Neuronal stem cell (in vitro differentiated cells): ENCODE results near the gene TNS3.
A peak's percentile ranks its signal among the peaks of the same experiment; 100 is the strongest.

Experiments
- DNase-seq: peaks from one replicate; pipeline ENCODE4 v3.0.0-alpha.2; 2013; ENCODE audit warnings: low spot score
- H2AFZ ChIP-seq: one replicate; pipeline ENCODE4 v1.6.1; 2013; ENCODE audit warnings: mild to moderate bottlenecking, low read length, inconsistent platforms
- H2AK5ac ChIP-seq: 2 replicates; pipeline ENCODE4 v1.6.1; 2013; ENCODE audit warnings: low read depth, mild to moderate bottlenecking, inconsistent platforms, low read length, moderate library complexity, mixed read lengths
- H2BK120ac ChIP-seq: 2 replicates; pipeline ENCODE4 v1.6.1; 2013; ENCODE audit warnings: low read depth, mild to moderate bottlenecking, inconsistent platforms, low read length, moderate library complexity, mixed read lengths
- H2BK12ac ChIP-seq: one replicate; pipeline ENCODE4 v1.6.1; 2013; ENCODE audit warnings: low read length, inconsistent platforms
- H2BK15ac ChIP-seq: 2 replicates; pipeline ENCODE4 v1.6.1; 2013; ENCODE audit warnings: mild to moderate bottlenecking, low read length, inconsistent platforms, mixed read lengths
- H2BK5ac ChIP-seq: one replicate; pipeline ENCODE4 v1.6.1; 2013; ENCODE audit warnings: inconsistent platforms, mild to moderate bottlenecking, low read length, moderate library complexity
- H3K14ac ChIP-seq: one replicate; pipeline ENCODE4 v1.6.1; 2013; ENCODE audit warnings: low read length, inconsistent platforms
- H3K18ac ChIP-seq: 2 replicates; pipeline ENCODE4 v1.6.1; 2013; ENCODE audit warnings: low read length, inconsistent platforms
- H3K23ac ChIP-seq: 2 replicates; pipeline ENCODE4 v1.6.1; 2013; ENCODE audit warnings: low read depth, mild to moderate bottlenecking, mixed read lengths, low read length, inconsistent platforms; ENCODE audit not compliant: poor library complexity
- H3K27ac ChIP-seq: replicated peaks from 3 replicates; pipeline ENCODE4 v1.5.1; 2013; ENCODE audit warnings: low read length, inconsistent platforms
- H3K27me3 ChIP-seq, 3 experiments: 2 replicates each; pipeline ENCODE4 v1.6.1; 2013; ENCODE audit warnings: low read length in 3 of 3, mild to moderate bottlenecking in 2 of 3, inconsistent platforms in 1 of 3, low read depth in 1 of 3, mixed read lengths in 1 of 3, moderate library complexity in 1 of 3; ENCODE audit not compliant: control insufficient read depth in 3 of 3, insufficient read depth in 3 of 3
- H3K36me3 ChIP-seq, 2 donors: replicated peaks in 1 of 2; 2 replicates each; pipeline ENCODE4 v1.6.1; 2013; ENCODE audit warnings: low read length in 2 of 2; ENCODE audit not compliant: control insufficient read depth in 2 of 2, insufficient read depth in 2 of 2
- H3K4ac ChIP-seq: 2 replicates; pipeline ENCODE4 v1.6.1; 2013; ENCODE audit warnings: inconsistent platforms, mild to moderate bottlenecking, low read length, moderate library complexity
- H3K4me1 ChIP-seq, 2 donors: 1 replicate in 1 of 2; 2 replicates in 1 of 2; pipeline ENCODE4 v1.6.1; 2013; ENCODE audit warnings: low read length in 2 of 2, low read depth in 1 of 2; ENCODE audit not compliant: control insufficient read depth in 2 of 2, insufficient read depth in 1 of 2
- H3K4me2 ChIP-seq: one replicate; pipeline ENCODE4 v1.6.1; 2013; ENCODE audit warnings: mild to moderate bottlenecking, low read length, inconsistent platforms; ENCODE audit not compliant: insufficient read depth, poor library complexity, severe bottlenecking
- H3K4me3 ChIP-seq, 2 donors: 2 replicates each; pipeline ENCODE4 v1.5.1; 2013; ENCODE audit warnings: low read length in 2 of 2, mild to moderate bottlenecking in 2 of 2, inconsistent platforms in 1 of 2, moderate library complexity in 1 of 2
- H3K79me1 ChIP-seq: one replicate; pipeline ENCODE4 v1.6.1; 2013; ENCODE audit warnings: low read depth, mild to moderate bottlenecking, inconsistent platforms, low read length, moderate library complexity
- H3K9ac ChIP-seq: one replicate; pipeline ENCODE4 v1.6.1; 2013; ENCODE audit warnings: mild to moderate bottlenecking, low read depth, low read length, inconsistent platforms; ENCODE audit not compliant: poor library complexity
- H3K9me3 ChIP-seq, 2 donors: replicated peaks in 1 of 2; 2 replicates each; pipeline versions ENCODE3 to v1.6.1; 2013; ENCODE audit warnings: low read length in 2 of 2, mild to moderate bottlenecking in 2 of 2, inconsistent platforms in 1 of 2, low read depth in 1 of 2, mixed read lengths in 1 of 2, moderate library complexity in 1 of 2; ENCODE audit not compliant: control insufficient read depth in 2 of 2, insufficient read depth in 1 of 2
- H4K8ac ChIP-seq: one replicate; pipeline ENCODE4 v1.6.1; 2013; ENCODE audit warnings: low read depth, mild to moderate bottlenecking, inconsistent platforms, low read length, moderate library complexity
- H4K91ac ChIP-seq: one replicate; pipeline ENCODE4 v1.6.1; 2013; ENCODE audit warnings: low read length, low read depth, mild to moderate bottlenecking, inconsistent platforms; ENCODE audit not compliant: poor library complexity
- WGBS, 2 donors: extraction: QIAGEN DNeasy Blood & Tissue Kit; methylation state at CpG; one replicate each; pipeline ENCODE4 v1.1.7; 2013; ENCODE audit warnings: missing lambda C conversion rate in 2 of 2, mixed read lengths in 1 of 2; ENCODE audit not compliant: insufficient read length in 2 of 2, insufficient replicate concordance in 1 of 2; ENCODE audit errors: extremely low coverage in 2 of 2; 5-methylcytosine and 5-hydroxymethylcytosine counted together

Gene TNS3

DNA sequence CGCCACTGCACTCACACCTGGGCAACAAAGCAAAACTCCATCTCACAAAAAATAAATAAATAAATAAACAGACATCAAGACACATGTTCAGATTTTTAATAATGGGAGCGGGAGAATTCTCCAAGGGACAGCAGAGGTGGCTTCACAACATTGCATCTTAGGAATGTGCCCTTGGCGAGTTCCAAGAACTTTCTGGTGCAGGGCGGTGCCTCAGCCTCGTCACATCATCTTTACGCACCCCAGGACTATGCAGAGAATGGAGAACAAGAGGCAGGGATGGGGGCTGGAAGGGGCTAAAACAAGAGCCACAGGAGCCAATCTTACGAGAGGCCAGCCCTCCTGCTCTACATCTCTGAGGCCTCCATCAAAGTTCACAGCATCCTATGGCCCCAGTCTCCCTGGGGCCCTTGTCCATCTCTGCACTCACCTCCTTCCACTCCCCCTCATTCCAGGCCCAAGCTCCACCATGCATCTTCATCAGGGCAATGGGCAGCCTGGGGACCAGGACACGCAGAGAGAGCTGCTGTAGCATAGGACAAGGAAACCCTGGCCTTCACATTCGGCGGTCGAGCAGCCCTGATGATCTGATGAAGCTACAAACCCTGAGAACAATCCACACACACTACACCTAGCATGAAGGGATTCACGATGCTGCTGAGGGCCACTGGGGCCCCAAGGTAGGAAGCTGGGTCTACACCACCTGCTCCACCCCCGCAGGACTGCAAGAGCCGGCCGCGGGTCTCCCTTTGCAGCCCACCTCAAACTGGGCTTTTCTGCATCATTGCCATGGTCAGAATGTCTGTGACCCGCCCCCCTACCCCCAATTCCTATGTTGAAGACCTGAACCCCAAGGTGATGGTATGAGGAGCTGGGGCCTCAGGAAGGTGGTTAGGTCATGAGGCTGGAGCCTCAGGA is 22.3 kb downstream of the TNS3 start:
- H3K18ac ChIP-seq, result peak overlapping the region; percentile 77
- H3K27me3 ChIP-seq, result no peaks in the 10 kb centered on the region
- H2BK5ac ChIP-seq, result no peak overlapping the region
- no peak overlapping the region for H4K8ac ChIP-seq
- peak overlapping the region; percentile 48 for H3K23ac ChIP-seq
- H2AFZ ChIP-seq, result no peak overlapping the region
- H3K79me1 ChIP-seq, result peaks cover 6% of the 10 kb centered on the region
- peaks cover 0 to 3% of the 10 kb centered on the region in 2 donors for H3K9me3 ChIP-seq
- no peak overlapping the region for H3K4me3 ChIP-seq
- no peak for DNase-seq
- no peak overlapping the region for H4K91ac ChIP-seq
- no peak overlapping the region for H3K9ac ChIP-seq
- peak overlapping the region; percentile 72 for H3K14ac ChIP-seq
- H2BK120ac ChIP-seq, result no peak overlapping the region
- no CpG with 5 or more reads among the region's 17 CpGs for WGBS, 2 donors
- H3K27ac ChIP-seq, result no peak overlapping the region
- H3K4me2 ChIP-seq, result no peak overlapping the region
- no peak overlapping the region for H3K4ac ChIP-seq
- H2BK12ac ChIP-seq, result no peak overlapping the region
- H3K36me3 ChIP-seq, result peaks cover 0 to 9% of the 10 kb centered on the region in 2 donors
- peaks cover 0 to 11% of the 10 kb centered on the region in 2 donors for H3K4me1 ChIP-seq
- peak overlapping the region; percentile 11 for H2AK5ac ChIP-seq
- H2BK15ac ChIP-seq, result no peak overlapping the region

DNA sequence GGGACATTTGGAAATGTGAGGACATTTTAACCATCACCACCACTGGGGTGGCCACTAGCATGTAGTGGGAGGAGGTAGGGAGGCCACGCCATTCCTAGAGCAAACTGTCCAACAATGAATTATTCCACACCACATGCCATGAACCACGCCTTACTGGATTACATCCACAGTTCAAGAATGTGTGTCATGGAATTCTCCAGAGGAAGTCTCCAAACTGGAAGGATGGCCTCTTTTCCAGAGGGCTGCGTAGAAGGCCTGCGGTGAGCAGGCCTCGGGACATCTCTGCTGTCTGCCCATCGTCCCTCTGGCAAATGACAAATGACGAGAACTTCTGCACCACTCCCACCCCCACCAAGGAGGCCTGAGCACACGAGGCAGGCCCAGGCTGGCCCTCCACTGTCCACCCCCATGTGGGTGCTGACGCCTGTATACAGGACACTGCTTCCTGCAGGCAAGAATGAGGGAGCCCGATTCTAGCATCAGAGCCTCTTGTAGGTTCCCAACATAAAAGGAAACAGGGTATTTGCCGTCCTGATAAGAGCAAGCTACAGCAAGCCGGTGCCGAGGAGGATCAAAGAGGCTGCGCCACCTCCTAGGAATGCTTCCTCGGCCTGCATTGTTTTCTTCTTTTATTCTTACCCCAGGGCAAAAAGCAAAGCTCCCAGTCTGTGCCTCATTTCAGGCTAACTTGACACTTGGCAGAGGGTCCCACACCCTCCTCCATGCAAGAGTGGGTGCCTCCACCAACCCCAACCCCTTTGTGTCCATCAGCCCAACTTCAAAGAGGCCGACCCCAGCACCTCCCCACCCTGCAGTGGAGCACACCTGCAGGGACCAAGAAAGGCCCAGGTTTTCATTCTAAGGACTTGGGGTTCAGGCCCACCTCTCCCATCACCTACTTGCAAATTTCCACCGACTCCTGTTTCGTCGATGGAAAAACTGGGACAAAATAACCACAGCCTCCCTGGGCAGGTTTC is 23.9 kb downstream of the TNS3 start:
- no peak overlapping the region for H3K27ac ChIP-seq
- H2BK120ac ChIP-seq, result no peak overlapping the region
- no peak overlapping the region for H2BK5ac ChIP-seq
- no peak overlapping the region for H3K4me2 ChIP-seq
- H4K91ac ChIP-seq, result no peak overlapping the region
- no peak overlapping the region for H2AFZ ChIP-seq
- no CpG with 5 or more reads among the region's 19 CpGs for WGBS, 2 donors
- H3K27me3 ChIP-seq, result no peaks in the 10 kb centered on the region
- peaks cover 0 to 11% of the 10 kb centered on the region in 2 donors for H3K4me1 ChIP-seq
- no peak overlapping the region for H3K23ac ChIP-seq
- no peak overlapping the region for H3K4ac ChIP-seq
- H2BK12ac ChIP-seq, result no peak overlapping the region
- H3K9ac ChIP-seq, result peak overlapping the region; percentile 34
- no peak for DNase-seq
- no peak overlapping the region for H4K8ac ChIP-seq
- peak overlapping the region; percentile 63 for H2AK5ac ChIP-seq
- peaks cover 0 to 3% of the 10 kb centered on the region in 2 donors for H3K9me3 ChIP-seq
- peaks cover 0 to 7% of the 10 kb centered on the region in 2 donors for H3K36me3 ChIP-seq
- H3K14ac ChIP-seq, result no peak overlapping the region
- H3K79me1 ChIP-seq, result peaks cover 4% of the 10 kb centered on the region
- H3K18ac ChIP-seq, result peak overlapping the region; percentile 1
- no peak overlapping the region for H3K4me3 ChIP-seq
- H2BK15ac ChIP-seq, result peak overlapping the region; percentile 39

DNA sequence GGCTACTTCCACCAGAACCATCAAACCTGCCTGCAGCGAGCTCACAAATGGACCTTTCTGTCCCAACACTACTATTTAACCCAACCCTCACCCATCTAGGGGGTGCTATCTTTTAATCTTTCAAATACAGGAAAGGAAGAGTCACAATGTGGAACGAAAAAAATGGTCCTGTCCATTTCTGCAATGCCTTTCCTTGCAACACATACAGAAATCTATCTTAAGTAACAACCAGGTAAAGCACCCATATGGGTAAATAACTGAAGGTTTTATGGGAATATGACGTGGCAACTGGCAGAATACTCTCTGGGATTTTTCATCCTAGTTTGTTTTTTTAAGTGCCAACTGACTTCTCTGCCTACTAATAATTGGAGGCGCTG is 24.6 kb downstream of the TNS3 start:
- Histone ChIP-seq H3K4me1 (peaks cover 0 to 11% of the 10 kb centered on the region in 2 donors), H3K18ac (no peak overlapping the region), H3K27ac (no peak overlapping the region), H3K27me3 (no peaks in the 10 kb centered on the region), H2AK5ac (no peak overlapping the region), H3K4me3 (no peak overlapping the region), H3K4me2 (no peak overlapping the region), H2BK15ac (no peak overlapping the region), H3K23ac (no peak overlapping the region), H3K9ac (no peak overlapping the region), H3K4ac (no peak overlapping the region), H2BK5ac (no peak overlapping the region), H4K8ac (no peak overlapping the region), H2AFZ (no peak overlapping the region), H3K9me3 (peaks cover 0 to 3% of the 10 kb centered on the region in 2 donors), H2BK12ac (no peak overlapping the region), H3K36me3 (peaks cover 0 to 7% of the 10 kb centered on the region in 2 donors), H3K14ac (no peak overlapping the region), H4K91ac (no peak overlapping the region), H3K79me1 (peaks cover 4% of the 10 kb centered on the region), H2BK120ac (no peak overlapping the region)
- WGBS, 2 donors, result no CpG with 5 or more reads among the region's 4 CpGs
- no peak for DNase-seq
